Measurements from ENCODE around the gene DDX39B.

The DDX39B gene

GRCh38 chr6:31558631-31559500, 17.1 kb upstream of the DDX39B start:
- Histone ChIP-seq H3K27ac (ENCODE audit: low read depth, low read length) (peak overlapping the region; percentile 85), H3K4me2 (ENCODE audit: low read length) (peak overlapping the region; percentile 79), H3K9me2 (replicated peaks; ENCODE audit: control insufficient read depth, low read length) (no peaks in the 10 kb centered on the region), H3F3A (ENCODE audit: control insufficient read depth, insufficient read depth) (peaks cover 20% of the 10 kb centered on the region), H3K27me3 (ENCODE audit: control insufficient read depth, low read length) (peaks cover 8% of the 10 kb centered on the region), H3K4me3 (ENCODE audit: low read length) (peak overlapping the region; percentile 64), H4K20me1 (ENCODE audit: control insufficient read depth, insufficient read depth, low read depth, low read length) (no peaks in the 10 kb centered on the region), H3K36me3 (ENCODE audit: control insufficient read depth, low read length) (peaks cover 30% of the 10 kb centered on the region), H3K4me1 (ENCODE audit: control insufficient read depth, low read length) (peaks cover 79% of the 10 kb centered on the region), H3K79me2 (ENCODE audit: control insufficient read depth, low read length) (no peaks in the 10 kb centered on the region), H3K9me3 (ENCODE audit: control insufficient read depth, insufficient read depth, low read length) (no peaks in the 10 kb centered on the region)
- TF ChIP-seq CTCF (IDR thresholded peaks at IDR 0.05; ENCODE audit: low read depth, low read length, poor library complexity, severe bottlenecking) = no peak
- TF ChIP-seq EZH2phosphoT487 (IDR thresholded peaks at IDR 0.05; ENCODE audit: borderline replicate concordance, low read length) = no peak

GRCh38 chr6:31558318-31558625, 16.5 kb upstream of the DDX39B start:
- Histone ChIP-seq H3K36me3 (ENCODE audit: control insufficient read depth, low read length) (peaks cover 30% of the 10 kb centered on the region), H3F3A (ENCODE audit: control insufficient read depth, insufficient read depth) (peaks cover 22% of the 10 kb centered on the region), H4K20me1 (ENCODE audit: control insufficient read depth, insufficient read depth, low read depth, low read length) (no peaks in the 10 kb centered on the region), H3K79me2 (ENCODE audit: control insufficient read depth, low read length) (no peaks in the 10 kb centered on the region), H3K9me2 (replicated peaks; ENCODE audit: control insufficient read depth, low read length) (no peaks in the 10 kb centered on the region), H3K4me2 (ENCODE audit: low read length) (peak overlapping the region; percentile 79), H3K27ac (ENCODE audit: low read depth, low read length) (peak overlapping the region; percentile 85), H3K9me3 (ENCODE audit: control insufficient read depth, insufficient read depth, low read length) (no peaks in the 10 kb centered on the region), H3K4me3 (ENCODE audit: low read length) (peak overlapping the region; percentile 64), H3K27me3 (ENCODE audit: control insufficient read depth, low read length) (peaks cover 6% of the 10 kb centered on the region), H3K4me1 (ENCODE audit: control insufficient read depth, low read length) (peaks cover 73% of the 10 kb centered on the region)
- no peak for TF ChIP-seq CTCF (IDR thresholded peaks at IDR 0.05; ENCODE audit: low read depth, low read length, poor library complexity, severe bottlenecking)
- TF ChIP-seq EZH2phosphoT487 (IDR thresholded peaks at IDR 0.05; ENCODE audit: borderline replicate concordance, low read length) = no peak

GRCh38 chr6:31557443-31558317, 15.9 kb upstream of the DDX39B start:
- no peaks in the 10 kb centered on the region for H3K79me2 ChIP-seq (ENCODE audit: control insufficient read depth, low read length)
- H3K4me1 ChIP-seq (ENCODE audit: control insufficient read depth, low read length) = peaks cover 67% of the 10 kb centered on the region
- peak overlapping the region; percentile 79 for H3K4me2 ChIP-seq (ENCODE audit: low read length)
- no peaks in the 10 kb centered on the region for H3K9me2 ChIP-seq (replicated peaks; ENCODE audit: control insufficient read depth, low read length)
- H3K9me3 ChIP-seq (ENCODE audit: control insufficient read depth, insufficient read depth, low read length) = no peaks in the 10 kb centered on the region
- H3F3A ChIP-seq (ENCODE audit: control insufficient read depth, insufficient read depth) = peaks cover 22% of the 10 kb centered on the region
- no peaks in the 10 kb centered on the region for H4K20me1 ChIP-seq (ENCODE audit: control insufficient read depth, insufficient read depth, low read depth, low read length)
- TF ChIP-seq CTCF (IDR thresholded peaks at IDR 0.05; ENCODE audit: low read depth, low read length, poor library complexity, severe bottlenecking) (no peak), EZH2phosphoT487 (IDR thresholded peaks at IDR 0.05; ENCODE audit: borderline replicate concordance, low read length) (no peak)
- H3K4me3 ChIP-seq (ENCODE audit: low read length) = peak overlapping the region; percentile 64
- peaks cover 30% of the 10 kb centered on the region for H3K36me3 ChIP-seq (ENCODE audit: control insufficient read depth, low read length)
- H3K27me3 ChIP-seq (ENCODE audit: control insufficient read depth, low read length) = peaks cover 5% of the 10 kb centered on the region; the same call in 1 of the 2 replicates
- peak overlapping the region; percentile 85 for H3K27ac ChIP-seq (ENCODE audit: low read depth, low read length)

Data from DOHH2 (cell line).